GM12878 (cell line): ENCODE measurements around the gene POLN. TPM values are rescaled to one million over a fixed set of nuclear protein-coding genes. Genes with fewer than 3 reads are reported as not detected.
A peak's percentile ranks its signal among the peaks of the same experiment; 100 is the strongest.

Experiments
- ATAC-seq: fragments of 200-7000 bp; cut with Tn5 transposase; 3 replicates; pipeline ENCODE4 v1.9.1; 2020; ENCODE audit warnings: mild to moderate bottlenecking, moderate library complexity
- BruUV-seq: library from RNA; stranded (reverse); fragments of 400-500 nt; replicated peaks from 2 replicates; lab custom pipeline; 2021; lab: Mats Ljungman, UMichigan
- CTCF ChIA-PET: fragments of 300-600 bp; sonication (Branson Sonifier 250); formaldehyde crosslinking; extraction: SDS; loops from one replicate; lab custom pipeline; 2021; ENCODE audit warnings: inconsistent platforms; lab: Yijun Ruan, JAX
- POLR2A ChIA-PET: fragments of 350-600 bp; formaldehyde crosslinking; extraction: SDS; loops from one replicate; lab custom pipeline; 2021; ENCODE audit warnings: inconsistent platforms; lab: Charles Lee
- RAD21 ChIA-PET: fragments of 300-600 bp; sonication (Branson Sonifier 250); formaldehyde crosslinking; loops from one replicate; lab custom pipeline; 2023; ENCODE audit warnings: antibody characterized with exemption; ENCODE audit not compliant: unreplicated experiment; lab: Charles Lee
- SMC1A ChIA-PET: fragments of 300-600 bp; sonication (Branson Sonifier 250); formaldehyde crosslinking; loops from one replicate; lab custom pipeline; 2023; ENCODE audit not compliant: unreplicated experiment, uncharacterized antibody; lab: Charles Lee
- DNase-seq: peaks from one replicate; pipeline ENCODE4 v3.0.0-alpha.2; 2011; ENCODE audit warnings: low read depth, low spot score
- FAIRE-seq: peaks from 3 replicates; lab custom pipeline; 2011; peaks lifted over from hg19 to GRCh38; lab: Jason Lieb, UNC
- H2AFZ ChIP-seq: 2 replicates; pipeline ENCODE4 v1.6.0; 2011; ENCODE audit warnings: low read depth, low read length, control low read depth; ENCODE audit not compliant: control insufficient read depth
- H3K27ac ChIP-seq: 2 replicates; pipeline ENCODE4 v1.5.1; 2011; ENCODE audit warnings: control low read depth; ENCODE audit not compliant: control insufficient read depth, insufficient read depth
- H3K27me3 ChIP-seq, 2 experiments: replicated peaks in 1 of 2; 2 replicates each; pipeline versions ENCODE4 v1.6.0 to v1.6.1; 2011; ENCODE audit warnings: low read length in 1 of 2; ENCODE audit not compliant: control insufficient read depth in 2 of 2, insufficient read depth in 2 of 2
- H3K36me3 ChIP-seq, 2 experiments: 2 replicates each; pipeline ENCODE4 v1.5.1; 2011; ENCODE audit warnings: low read length in 1 of 2; ENCODE audit not compliant: control insufficient read depth in 2 of 2, insufficient read depth in 2 of 2
- H3K4me1 ChIP-seq: 2 replicates; pipeline ENCODE4 v1.6.1; 2011; ENCODE audit warnings: mild to moderate bottlenecking, low read length, moderate library complexity, mixed read lengths; ENCODE audit not compliant: control insufficient read depth, insufficient read depth
- H3K4me2 ChIP-seq: 2 replicates; pipeline ENCODE4 v1.6.0; 2011; ENCODE audit warnings: control low read depth; ENCODE audit not compliant: control insufficient read depth, insufficient read depth
- H3K4me3 ChIP-seq: fragments of 200-600 bp; sonication (generic); 2 replicates; pipeline ENCODE4 v1.5.1; 2016
- H3K79me2 ChIP-seq: 2 replicates; pipeline ENCODE4 v1.6.0; 2011; ENCODE audit warnings: low read length; ENCODE audit not compliant: control insufficient read depth, insufficient read depth
- H3K9ac ChIP-seq: 2 replicates; pipeline ENCODE4 v1.8.0; 2011; ENCODE audit warnings: low read length, control low read depth, mixed read lengths; ENCODE audit not compliant: control insufficient read depth, insufficient read depth
- H3K9me3 ChIP-seq: replicated peaks from 3 replicates; pipeline ENCODE4 v1.5.1; 2011; ENCODE audit warnings: mild to moderate bottlenecking, low read length; ENCODE audit not compliant: control insufficient read depth, insufficient read depth
- H4K20me1 ChIP-seq: 2 replicates; pipeline ENCODE4 v1.6.0; 2011; ENCODE audit not compliant: control insufficient read depth, insufficient read depth
- BHLHE40 ChIP-seq, 2 experiments: fragments of 450-650 bp in 1 of 2; IDR thresholded peaks; 2 replicates each; pipeline ENCODE4 v1.6.1; 2011 to 2017; ENCODE audit warnings: low read depth in 2 of 2, borderline replicate concordance in 1 of 2, improper control_type of control experiment in 1 of 2, low read length in 1 of 2, mild to moderate bottlenecking in 1 of 2
- ETV6 ChIP-seq, 2 experiments: fragments of 450-650 bp in 1 of 2; IDR thresholded peaks in 1 of 2; conservative IDR thresholded peaks in 1 of 2; 2 replicates each; pipeline ENCODE4 v1.6.1; 2014; ENCODE audit warnings: antibody characterized with exemption in 1 of 2, borderline replicate concordance in 1 of 2, low read depth in 1 of 2, mild to moderate bottlenecking in 1 of 2, moderate library complexity in 1 of 2
- MTA2 ChIP-seq: fragments of 450-650 bp; IDR thresholded peaks from 2 replicates; pipeline ENCODE4 v1.6.1; 2016; ENCODE audit warnings: low read depth, mild to moderate bottlenecking, moderate library complexity
- NRF1 ChIP-seq: conservative IDR thresholded peaks from 2 replicates; pipeline ENCODE4 v1.6.1; 2011; ENCODE audit warnings: mild to moderate bottlenecking, low read depth, low read length, improper control_type of control experiment
- PAX5 ChIP-seq: IDR thresholded peaks from 2 replicates; pipeline ENCODE4 v1.6.1; 2011; ENCODE audit warnings: low read depth, low read length, borderline replicate concordance
- RAD51 ChIP-seq: fragments of 450-650 bp; IDR thresholded peaks from 2 replicates; pipeline ENCODE4 v1.6.1; 2016; ENCODE audit warnings: moderate library complexity, mild to moderate bottlenecking, inconsistent platforms
- SMAD1 ChIP-seq: fragments of 450-650 bp; IDR thresholded peaks from 2 replicates; pipeline ENCODE4 v1.6.1; 2018; ENCODE audit warnings: mild to moderate bottlenecking, low read depth; ENCODE audit not compliant: partially characterized antibody
- WGBS: methylation state at CpG from one replicate; pipeline ENCODE4 v1.1.6; 2016; ENCODE audit warnings: low lambda C conversion rate; ENCODE audit not compliant: insufficient replicate concordance, insufficient coverage; ENCODE audit errors: missing lambda C conversion rate; 5-methylcytosine and 5-hydroxymethylcytosine counted together
- in situ Hi-C: fragments of 300-500 bp; cut with MboI; formaldehyde crosslinking; loops from 9 replicates; pipeline ENCODE4 v1.14.3; 2018; ENCODE audit warnings: mixed read lengths
- intact Hi-C: fragments of 100-400 bp; cut with micrococcal nuclease; formaldehyde crosslinking; loops from one replicate; pipeline ENCODE4 v1.14.2; 2022; ENCODE audit not compliant: unreplicated experiment
- polyA plus RNA-seq, 11 experiments: library from polyadenylated mRNA; depleted of rRNA in 4 of 11; unstranded in 6 of 11; stranded (reverse) in 5 of 11; fragments of >200 nt; fragmentation: Nextera tagmentation in 4 of 11; fragmentation: Illumina TruSeq in 1 of 11; extraction: Ambion mirVana in 4 of 11; extraction: Trizol in 1 of 11; gene quantifications; 1 replicate in 1 of 11; 2 replicates in 10 of 11; pipeline versions ENCODE4 v1.2.1 to v1.2.3, GENCODE V29; 2011 to 2016; ENCODE audit warnings: inconsistent platforms in 2 of 11, missing spikeins in 2 of 11, low read depth in 1 of 11
- total RNA-seq, 4 experiments: library from RNA; depleted of rRNA in 3 of 4; stranded (reverse); fragments of >200 nt in 3 of 4; fragmentation: Illumina TruSeq in 1 of 4; extraction: Trizol in 1 of 4; gene quantifications; 2 replicates each; pipeline versions ENCODE4 v1.2.1 to v1.2.3, GENCODE V29; 2013 to 2021
- TF ChIP-seq, protein P1 (sequence below): fragments of 450-650 bp; IDR thresholded peaks from 2 replicates; pipeline ENCODE4 v1.6.1; 2017; ENCODE audit warnings: antibody characterized with exemption, mild to moderate bottlenecking, moderate library complexity

POLN gene
- total and polyA plus RNA-seq, 10 of the 15 experiments (the other 5 are each of a cell fraction or from before 2014, with no cell fraction given) = 0.09 to 2.0 (median 0.95) TPM; not detected in 1

- ChIA-PET RAD21 (interaction anchor here (0.9 to 2.8 kb wide), 8 partner anchors 9 to 204 kb away, joined by 3 to 15 read pairs (median 3); partner anchors contain the start of gene MXD4), POLR2A (interaction anchor here (0.6 to 3.8 kb wide), 6 partner anchors 11 to 245 kb away, joined by 3 to 19 read pairs (median 4); partner anchors contain the start of gene MXD4)
- Histone ChIP-seq H4K20me1 (no peaks in the 10 kb centered on the region), H3K27ac (no peak overlapping the region), H3K4me3 (no peak overlapping the region), H3K9ac (no peak overlapping the region)
- DNase-seq = no peak
- intact Hi-C loops = no loop called here
- WGBS = 63% methylated on average over 3 of the region's 3 CpGs
- no peak for TF ChIP-seq NRF1
- TF ChIP-seq MTA2 = no peak
- no peak for TF ChIP-seq PAX5
- TF ChIP-seq BHLHE40 (IDR thresholded peaks at IDR 0.05; ENCODE audit: borderline replicate concordance in 1 of 2, low read depth in 2 of 2, low read length in 1 of 2) = 0 out of 4 replicates have a peak, but pooled peaks of 1 of the 2 experiments have one; percentile 12
- TF ChIP-seq, all 136 proteins: peak for 1
- no peak for FAIRE-seq
- BruUV-seq = no TSS peak
- peaks cover 51% of the 10 kb centered on the region for H3K79me2 ChIP-seq
- SMC1A ChIA-PET = interaction anchor here (1.0 to 5.0 kb wide), 8 partner anchors 8 to 233 kb away, joined by 3 to 43 read pairs (median 6); partner anchors contain the start of gene MXD4
- no peaks in the 10 kb centered on the region for H3K4me1 ChIP-seq
- in situ Hi-C loops = no loop called here
- H3K36me3 ChIP-seq = peaks cover 0 to 2% of the 10 kb centered on the region in 2 experiments; a peak in 1 of 4 replicates
- no peaks in the 10 kb centered on the region for H3K9me3 ChIP-seq
- no peak overlapping the region for H2AFZ ChIP-seq
- CTCF ChIA-PET = interaction anchor here (0.7 to 4.5 kb wide), 8 partner anchors 13 to 544 kb away, joined by 3 to 52 read pairs (median 3); partner anchors contain the start of gene MXD4
- peak overlapping the region; percentile 36; the same call in 1 of the 2 replicates for H3K4me2 ChIP-seq
- H3K27me3 ChIP-seq = no peaks in the 10 kb centered on the region
- no peak for ATAC-seq
Measured at GRCh38 chr4:2236944-2237666, 4.8 kb downstream of the POLN start.

DNA sequence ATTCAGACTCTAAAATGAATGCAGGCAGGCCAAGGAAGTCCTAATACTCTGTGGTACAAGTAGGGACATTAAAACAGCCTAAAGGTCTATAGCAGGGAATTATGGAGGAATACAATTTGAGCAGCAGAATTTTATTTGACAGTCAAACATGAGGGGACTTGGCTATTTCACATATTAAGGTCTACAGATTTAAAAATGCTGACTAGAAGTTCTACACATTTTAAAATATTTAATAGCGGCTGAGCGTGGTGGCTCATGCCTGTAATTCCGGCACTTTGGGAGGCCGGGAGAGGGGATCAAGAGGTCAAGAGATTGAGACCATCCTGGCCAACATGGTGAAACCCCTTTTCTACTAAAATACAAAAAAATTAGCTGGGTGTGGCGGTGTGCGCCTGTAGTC lies 10.8 kb downstream of the POLN start:
- Histone ChIP-seq H3K4me2 (no peak overlapping the region), H2AFZ (no peak overlapping the region), H3K36me3 (peaks cover 0 to 2% of the 10 kb centered on the region in 2 experiments; a peak in 1 of 4 replicates), H3K27ac (no peak overlapping the region), H3K9me3 (no peaks in the 10 kb centered on the region), H4K20me1 (no peaks in the 10 kb centered on the region), H3K9ac (no peak overlapping the region), H3K4me3 (no peak overlapping the region), H3K27me3 (no peaks in the 10 kb centered on the region), H3K4me1 (no peaks in the 10 kb centered on the region), H3K79me2 (peaks cover 1% of the 10 kb centered on the region)
- SMC1A ChIA-PET = interaction anchor here (1.2 kb wide), 1 partner anchor 10 kb away, joined by 4 read pairs; no protein-coding TSS in a partner anchor
- CTCF ChIA-PET = interaction anchor here (1.0 to 3.2 kb wide), 2 partner anchors 10 to 11 kb away, joined by 4 to 34 read pairs; no protein-coding TSS in a partner anchor
- POLR2A ChIA-PET = no interaction called here
- FAIRE-seq (no peak), ATAC-seq (no peak), DNase-seq (no peak)
- RAD21 ChIA-PET = interaction anchor here (1.7 kb wide), 1 partner anchor 11 kb away, joined by 5 read pairs; no protein-coding TSS in a partner anchor
- intact Hi-C loops (no loop called here), in situ Hi-C loops (no loop called here)
- BruUV-seq = no TSS peak
- WGBS = 99% methylated on average over 6 of the region's 6 CpGs
- TF ChIP-seq SMAD1 = no peak
- no peak for TF ChIP-seq ETV6 (conservative IDR thresholded peaks at IDR 0.05 in 1 of 2, IDR thresholded peaks at IDR 0.05 in 1 of 2; ENCODE audit: borderline replicate concordance in 1 of 2, low read depth in 1 of 2)
- no peak for TF ChIP-seq PAX5
- TF ChIP-seq, protein P1, sequence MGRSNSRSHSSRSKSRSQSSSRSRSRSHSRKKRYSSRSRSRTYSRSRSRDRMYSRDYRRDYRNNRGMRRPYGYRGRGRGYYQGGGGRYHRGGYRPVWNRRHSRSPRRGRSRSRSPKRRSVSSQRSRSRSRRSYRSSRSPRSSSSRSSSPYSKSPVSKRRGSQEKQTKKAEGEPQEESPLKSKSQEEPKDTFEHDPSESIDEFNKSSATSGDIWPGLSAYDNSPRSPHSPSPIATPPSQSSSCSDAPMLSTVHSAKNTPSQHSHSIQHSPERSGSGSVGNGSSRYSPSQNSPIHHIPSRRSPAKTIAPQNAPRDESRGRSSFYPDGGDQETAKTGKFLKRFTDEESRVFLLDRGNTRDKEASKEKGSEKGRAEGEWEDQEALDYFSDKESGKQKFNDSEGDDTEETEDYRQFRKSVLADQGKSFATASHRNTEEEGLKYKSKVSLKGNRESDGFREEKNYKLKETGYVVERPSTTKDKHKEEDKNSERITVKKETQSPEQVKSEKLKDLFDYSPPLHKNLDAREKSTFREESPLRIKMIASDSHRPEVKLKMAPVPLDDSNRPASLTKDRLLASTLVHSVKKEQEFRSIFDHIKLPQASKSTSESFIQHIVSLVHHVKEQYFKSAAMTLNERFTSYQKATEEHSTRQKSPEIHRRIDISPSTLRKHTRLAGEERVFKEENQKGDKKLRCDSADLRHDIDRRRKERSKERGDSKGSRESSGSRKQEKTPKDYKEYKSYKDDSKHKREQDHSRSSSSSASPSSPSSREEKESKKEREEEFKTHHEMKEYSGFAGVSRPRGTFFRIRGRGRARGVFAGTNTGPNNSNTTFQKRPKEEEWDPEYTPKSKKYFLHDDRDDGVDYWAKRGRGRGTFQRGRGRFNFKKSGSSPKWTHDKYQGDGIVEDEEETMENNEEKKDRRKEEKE = no peak
- TF ChIP-seq RAD51 = no peak
